Fibroblast of lung (primary cell): ENCODE measurements around the gene NUDCD3. TPM values are rescaled to one million over a fixed set of nuclear protein-coding genes. Genes with fewer than 3 reads are reported as not detected.
"Not testable (repeated sequence)": the region's sequence is repeated elsewhere in the genome, so short reads cannot be mapped to it uniquely, and the experiment has no call there.

Experiments
- DNase-seq, 2 donors: peaks; one replicate each; pipeline versions ENCODE4 v3.0.0 to v3.0.0-alpha.2; 2010; ENCODE audit warnings: low read depth in 2 of 2
- H2AFZ ChIP-seq: 2 replicates; pipeline ENCODE4 v1.5.1; 2012; ENCODE audit warnings: low read length, control low read depth, inconsistent platforms
- H3K27ac ChIP-seq: 2 replicates; pipeline ENCODE4 v1.5.1; 2011; ENCODE audit warnings: low read length, control low read depth; ENCODE audit not compliant: insufficient read depth
- H3K27me3 ChIP-seq: 2 replicates; pipeline ENCODE4 v1.5.1; 2011; ENCODE audit warnings: mild to moderate bottlenecking, low read length; ENCODE audit not compliant: control insufficient read depth, insufficient read depth
- H3K36me3 ChIP-seq: 2 replicates; pipeline ENCODE4 v1.5.1; 2011; ENCODE audit warnings: low read length; ENCODE audit not compliant: control insufficient read depth, insufficient read depth
- H3K4me1 ChIP-seq: 2 replicates; pipeline ENCODE4 v1.5.1; 2011; ENCODE audit warnings: low read length; ENCODE audit not compliant: control insufficient read depth, insufficient read depth; ENCODE audit errors: extremely low read depth
- H3K4me2 ChIP-seq: 2 replicates; pipeline ENCODE4 v1.5.1; 2011; ENCODE audit warnings: low read length, control low read depth; ENCODE audit not compliant: insufficient read depth; ENCODE audit errors: extremely low read depth
- H3K4me3 ChIP-seq, 4 experiments: fragments of 200-600 bp in 1 of 4; sonication (generic) in 1 of 4; replicated peaks in 1 of 4; 2 replicates each; pipeline ENCODE4 v1.5.1; 2011 to 2016; ENCODE audit warnings: low read length in 4 of 4, low read depth in 3 of 4, mild to moderate bottlenecking in 3 of 4, control low read depth in 2 of 4, inconsistent platforms in 1 of 4, mixed read lengths in 1 of 4; ENCODE audit not compliant: insufficient read depth in 1 of 4; ENCODE audit errors: control extremely low read depth in 1 of 4
- H3K79me2 ChIP-seq: 2 replicates; pipeline ENCODE4 v1.5.1; 2012; ENCODE audit warnings: mild to moderate bottlenecking, low read length, inconsistent platforms; ENCODE audit not compliant: control insufficient read depth, insufficient read depth
- H3K9ac ChIP-seq: 2 replicates; pipeline ENCODE4 v1.5.1; 2011; ENCODE audit warnings: mild to moderate bottlenecking, low read length, control low read depth; ENCODE audit not compliant: insufficient read depth
- H3K9me3 ChIP-seq: 2 replicates; pipeline ENCODE4 v1.5.1; 2012; ENCODE audit warnings: low read depth, low read length; ENCODE audit not compliant: control insufficient read depth, insufficient read depth
- H4K20me1 ChIP-seq: 2 replicates; pipeline ENCODE4 v1.5.1; 2011; ENCODE audit warnings: low read length; ENCODE audit not compliant: control insufficient read depth, insufficient read depth; ENCODE audit errors: extremely low read depth
- CTCF ChIP-seq, 2 donors: IDR thresholded peaks in 1 of 2; conservative IDR thresholded peaks in 1 of 2; 1 replicate in 1 of 2; 2 replicates in 1 of 2; pipeline ENCODE4 v1.5.1; 2011 to 2012; ENCODE audit warnings: low read length in 2 of 2, control low read depth in 1 of 2, inconsistent platforms in 1 of 2, low read depth in 1 of 2, mild to moderate bottlenecking in 1 of 2
- EZH2 ChIP-seq: IDR thresholded peaks from 2 replicates; pipeline ENCODE4 v1.5.1; 2012; ENCODE audit warnings: low read length, control low read depth, mild to moderate bottlenecking; ENCODE audit errors: missing control alignments
- polyA plus RNA-seq, 2 donors: library from polyadenylated mRNA; depleted of rRNA in 1 of 2; stranded (reverse) in 1 of 2; unstranded in 1 of 2; fragments of >200 nt; gene quantifications; 2 replicates each; pipeline ENCODE4 v1.2.1, GENCODE V29; 2011 to 2012; ENCODE audit warnings: missing spikeins in 1 of 2
- total RNA-seq: library from RNA; depleted of rRNA; stranded (reverse); fragments of >200 nt; gene quantifications from 2 replicates; pipeline ENCODE4 v1.2.1, GENCODE V29; 2014

Gene NUDCD3
- total and polyA plus RNA-seq, 2 donors (not counting 1 experiment from before 2014, with no cell fraction given) = 51.9 to 68.7 TPM

GRCh38 chr7:44430054-44430453, 60.4 kb downstream of the NUDCD3 start:
- H3K4me3 ChIP-seq = no peak overlapping the region
- no peak for DNase-seq
- no peak overlapping the region for H3K27ac ChIP-seq
- H4K20me1 ChIP-seq = no peaks in the 10 kb centered on the region
- no peaks in the 10 kb centered on the region for H3K27me3 ChIP-seq
- H3K36me3 ChIP-seq = peaks cover 7% of the 10 kb centered on the region
- H3K4me1 ChIP-seq = no peaks in the 10 kb centered on the region
- no peak overlapping the region for H3K9ac ChIP-seq
- no peak overlapping the region for H3K4me2 ChIP-seq
- H3K79me2 ChIP-seq = peaks cover 11% of the 10 kb centered on the region
- TF ChIP-seq EZH2 = no peak
- TF ChIP-seq CTCF (conservative IDR thresholded peaks at IDR 0.05 in 1 of 2, IDR thresholded peaks at IDR 0.05 in 1 of 2; ENCODE audit: low read depth in 1 of 2, low read length in 2 of 2) = no peak
- H2AFZ ChIP-seq = no peak overlapping the region
- H3K9me3 ChIP-seq = no peaks in the 10 kb centered on the region

GRCh38 chr7:44424762-44425161, 65.7 kb downstream of the NUDCD3 start:
- DNase-seq, H3K36me3 ChIP-seq, H3K4me3 ChIP-seq, H3K27me3 ChIP-seq, H3K9ac ChIP-seq, H3K9me3 ChIP-seq, H3K27ac ChIP-seq, H2AFZ ChIP-seq, H3K4me2 ChIP-seq, H3K4me1 ChIP-seq, H3K79me2 ChIP-seq, H4K20me1 ChIP-seq: not testable (repeated sequence)

DNA sequence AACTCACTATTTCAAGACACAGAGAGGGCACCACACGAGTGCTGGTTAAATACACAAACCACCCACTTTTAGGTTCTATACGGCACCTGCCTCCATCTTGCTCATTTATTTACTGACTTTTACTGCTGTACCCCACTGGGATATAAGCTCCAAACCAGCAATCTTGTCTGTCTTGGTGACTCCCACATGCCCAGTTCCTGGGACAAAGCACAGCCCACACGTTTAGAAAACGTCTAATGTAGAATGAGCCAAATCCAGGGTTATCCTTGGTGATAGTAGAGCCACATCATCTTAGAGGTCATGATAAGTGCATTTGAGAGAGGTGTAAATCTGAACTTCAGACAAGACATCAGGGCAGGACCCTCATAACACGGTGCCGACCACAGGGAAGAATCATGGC, 73.5 kb downstream of the NUDCD3 start:
- Histone ChIP-seq H3K9ac (no peak overlapping the region), H3K27ac (no peak overlapping the region), H3K79me2 (peaks cover 2% of the 10 kb centered on the region), H3K27me3 (no peaks in the 10 kb centered on the region), H3K4me3 (no peak overlapping the region), H3K9me3 (no peaks in the 10 kb centered on the region), H3K4me1 (no peaks in the 10 kb centered on the region), H2AFZ (no peak overlapping the region), H4K20me1 (no peaks in the 10 kb centered on the region), H3K36me3 (no peaks in the 10 kb centered on the region), H3K4me2 (no peak overlapping the region)
- TF ChIP-seq EZH2 (no peak), CTCF (conservative IDR thresholded peaks at IDR 0.05 in 1 of 2, IDR thresholded peaks at IDR 0.05 in 1 of 2; ENCODE audit: low read depth in 1 of 2, low read length in 2 of 2) (no peak)
- no peak for DNase-seq
